Mesothelial cell of epicardium (in vitro differentiated cells): ENCODE results near the gene S100A13. TPM values are rescaled to one million over a fixed set of nuclear protein-coding genes. Genes with fewer than 3 reads are reported as not detected.

ENCODE experiments used
- DNase-seq, 2 experiments: peaks; one replicate each; pipeline ENCODE4 v3.0.0; 2021; ENCODE audit warnings: low spot score in 2 of 2; ENCODE audit not compliant: unreplicated experiment in 2 of 2
- H3K27ac Mint-ChIP-seq: 2 replicates; pipeline ENCODE4 v1.8.0; 2021; ENCODE audit warnings: mixed read lengths
- H3K27me3 Mint-ChIP-seq: 2 replicates; pipeline ENCODE4 v1.8.0; 2021; ENCODE audit warnings: low read depth, mixed read lengths
- H3K36me3 Mint-ChIP-seq: 2 replicates; pipeline ENCODE4 v1.8.0; 2021; ENCODE audit warnings: mixed read lengths
- H3K4me1 Mint-ChIP-seq: 2 replicates; pipeline ENCODE4 v1.8.0; 2021; ENCODE audit warnings: mixed read lengths
- H3K4me3 Mint-ChIP-seq: 2 replicates; pipeline ENCODE4 v1.8.0; 2021; ENCODE audit warnings: mild to moderate bottlenecking, moderate library complexity, mixed read lengths
- H3K9me3 Mint-ChIP-seq: 2 replicates; pipeline ENCODE4 v1.8.0; 2021; ENCODE audit warnings: mixed read lengths
- CTCF ChIP-seq: fragments of 200-600 bp; sonication (generic); IDR thresholded peaks from one replicate; pipeline ENCODE4 v1.5.0; 2021; ENCODE audit warnings: antibody characterized with exemption; ENCODE audit not compliant: unreplicated experiment
- total RNA-seq: library from RNA; stranded (reverse); gene quantifications from 3 replicates; pipeline ENCODE4 v1.2.1, GENCODE V29; 2021

S100A13 gene
- total RNA-seq, 1 donor from 2014 or later: 46.6 TPM

- Mint-ChIP-seq H3K27ac (peak overlapping the region; percentile 100), H3K27me3 (no peaks in the 10 kb centered on the region), H3K4me3 (peak overlapping the region; percentile 87), H3K9me3 (no peaks in the 10 kb centered on the region), H3K4me1 (peaks cover 21% of the 10 kb centered on the region), H3K36me3 (peaks cover 21% of the 10 kb centered on the region)
- DNase-seq: no peak
- TF ChIP-seq CTCF: no peak
Observed at GRCh38 chr1:153633161-153633753, 6.0 kb upstream of the S100A13 start.

DNA sequence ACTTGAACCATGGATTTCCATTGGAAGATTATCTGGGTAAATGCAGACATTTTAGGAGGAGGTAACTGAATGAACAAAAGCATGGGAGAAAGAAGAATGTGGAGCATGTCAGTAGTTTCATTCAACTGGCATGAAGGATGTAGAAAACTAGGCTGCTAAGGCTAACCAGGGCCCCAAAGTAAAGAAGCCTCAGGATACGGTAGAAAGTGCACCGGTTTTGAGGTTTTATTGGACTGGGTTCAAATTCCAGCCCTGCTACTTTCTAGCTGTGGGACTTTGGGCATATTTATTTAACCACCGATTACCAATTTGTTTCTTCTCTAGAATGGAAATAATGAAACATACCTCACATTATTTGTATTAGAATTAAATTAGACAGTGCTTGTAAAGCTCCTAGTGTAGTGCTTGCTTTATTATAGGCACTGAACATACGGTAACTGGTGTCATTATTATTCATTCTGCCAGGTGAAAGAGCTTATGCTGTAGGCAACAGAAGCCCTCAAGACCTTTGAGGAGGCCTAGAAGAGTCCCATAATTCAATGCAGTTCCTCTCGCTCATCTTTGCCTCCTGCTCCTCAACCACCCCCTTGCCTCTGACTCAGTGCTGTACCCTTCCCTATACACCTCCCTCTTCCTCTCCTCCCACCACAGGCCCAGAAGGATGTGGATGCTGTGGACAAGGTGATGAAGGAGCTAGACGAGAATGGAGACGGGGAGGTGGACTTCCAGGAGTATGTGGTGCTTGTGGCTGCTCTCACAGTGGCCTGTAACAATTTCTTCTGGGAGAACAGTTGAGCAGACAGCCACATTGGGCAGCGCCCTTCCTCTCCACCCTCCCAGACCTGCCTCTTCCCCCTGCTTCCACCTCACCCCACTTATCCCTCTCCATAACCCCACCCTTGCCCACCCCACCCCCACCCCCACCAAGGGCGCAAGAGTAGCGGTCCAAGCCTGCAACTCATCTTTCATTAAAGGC is 4.0 kb upstream of the S100A13 start:
- Mint-ChIP-seq H3K27ac (peak overlapping the region; percentile 69), H3K27me3 (no peaks in the 10 kb centered on the region), H3K9me3 (no peaks in the 10 kb centered on the region), H3K4me3 (no peak overlapping the region), H3K36me3 (peaks cover 5% of the 10 kb centered on the region), H3K4me1 (peaks cover 28% of the 10 kb centered on the region)
- DNase-seq: no peak
- no peak for TF ChIP-seq CTCF

DNA sequence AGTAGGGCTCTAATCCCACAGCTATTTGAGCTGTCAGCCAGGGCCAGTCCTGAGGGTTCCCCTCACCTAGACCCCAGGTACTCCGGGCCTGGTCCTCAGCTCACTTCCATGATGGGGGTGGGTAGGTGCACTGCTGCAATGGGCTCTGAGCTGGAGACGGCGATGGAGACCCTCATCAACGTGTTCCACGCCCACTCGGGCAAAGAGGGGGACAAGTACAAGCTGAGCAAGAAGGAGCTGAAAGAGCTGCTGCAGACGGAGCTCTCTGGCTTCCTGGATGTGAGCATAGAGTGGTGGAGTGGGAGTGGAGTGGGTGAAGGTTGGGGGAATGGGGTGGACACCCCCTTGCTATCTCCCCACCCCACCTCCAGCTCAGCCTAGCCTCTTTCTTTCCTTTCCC is 3.1 kb upstream of the S100A13 start:
- TF ChIP-seq CTCF: no peak
- H3K4me3 Mint-ChIP-seq: no peak overlapping the region
- H3K36me3 Mint-ChIP-seq: peaks cover 3% of the 10 kb centered on the region
- peaks cover 32% of the 10 kb centered on the region for H3K4me1 Mint-ChIP-seq
- H3K9me3 Mint-ChIP-seq: no peaks in the 10 kb centered on the region
- H3K27ac Mint-ChIP-seq: peak overlapping the region; percentile 56
- no peak for DNase-seq
- H3K27me3 Mint-ChIP-seq: no peaks in the 10 kb centered on the region

GRCh38 chr1:153629971-153630370 is 2.7 kb upstream of the S100A13 start:
- no peaks in the 10 kb centered on the region for H3K27me3 Mint-ChIP-seq
- DNase-seq: no peak
- peak overlapping the region; percentile 56 for H3K27ac Mint-ChIP-seq
- H3K4me3 Mint-ChIP-seq: no peak overlapping the region
- no peaks in the 10 kb centered on the region for H3K9me3 Mint-ChIP-seq
- TF ChIP-seq CTCF: no peak
- peaks cover 35% of the 10 kb centered on the region for H3K4me1 Mint-ChIP-seq
- peaks cover 3% of the 10 kb centered on the region for H3K36me3 Mint-ChIP-seq

GRCh38 chr1:153629343-153629665 is 2.0 kb upstream of the S100A13 start:
- Mint-ChIP-seq H3K4me3 (no peak overlapping the region), H3K9me3 (no peaks in the 10 kb centered on the region), H3K36me3 (peaks cover 3% of the 10 kb centered on the region), H3K4me1 (peaks cover 37% of the 10 kb centered on the region), H3K27me3 (no peaks in the 10 kb centered on the region), H3K27ac (peak overlapping the region; percentile 82)
- DNase-seq: no peak
- no peak for TF ChIP-seq CTCF
